ENCODE data around the gene SLC6A1.

The SLC6A1 gene

GRCh38 chr3:10976770-10977169, 15.8 kb upstream of the SLC6A1 start:
- Histone ChIP-seq H3K36me3 (ENCODE audit: control insufficient read depth, insufficient read depth, low read length) (no peaks in the 10 kb centered on the region), H3K27me3 (replicated peaks; ENCODE audit: control insufficient read depth, insufficient read depth, low read length) (no peaks in the 10 kb centered on the region), H3K4me3 (replicated peaks; ENCODE audit: low read depth, low read length) (no peak overlapping the region)
- DNase-seq (ENCODE audit: extremely low read depth, insufficient read length): no peak
- no peak for TF ChIP-seq CTCF (IDR thresholded peaks at IDR 0.05; ENCODE audit: insufficient read depth, low read length, poor library complexity, severe bottlenecking)

- no peak for TF ChIP-seq CTCF (IDR thresholded peaks at IDR 0.05; ENCODE audit: insufficient read depth, low read length, poor library complexity, severe bottlenecking)
- H3K4me3 ChIP-seq (replicated peaks; ENCODE audit: low read depth, low read length): no peak overlapping the region
- no peaks in the 10 kb centered on the region for H3K27me3 ChIP-seq (replicated peaks; ENCODE audit: control insufficient read depth, insufficient read depth, low read length)
- H3K36me3 ChIP-seq (ENCODE audit: control insufficient read depth, insufficient read depth, low read length): no peaks in the 10 kb centered on the region
- DNase-seq (ENCODE audit: extremely low read depth, insufficient read length): no peak
Measured at GRCh38 chr3:10977892-10978510, 14.5 kb upstream of the SLC6A1 start.

GRCh38 chr3:10978956-10979355, 13.6 kb upstream of the SLC6A1 start:
- H3K4me3 ChIP-seq (replicated peaks; ENCODE audit: low read depth, low read length): no peak overlapping the region
- DNase-seq (ENCODE audit: extremely low read depth, insufficient read length): no peak
- no peak for TF ChIP-seq CTCF (IDR thresholded peaks at IDR 0.05; ENCODE audit: insufficient read depth, low read length, poor library complexity, severe bottlenecking)
- H3K27me3 ChIP-seq (replicated peaks; ENCODE audit: control insufficient read depth, insufficient read depth, low read length): no peaks in the 10 kb centered on the region
- no peaks in the 10 kb centered on the region for H3K36me3 ChIP-seq (ENCODE audit: control insufficient read depth, insufficient read depth, low read length)

- H3K27me3 ChIP-seq (replicated peaks; ENCODE audit: control insufficient read depth, insufficient read depth, low read length): no peaks in the 10 kb centered on the region
- DNase-seq (ENCODE audit: extremely low read depth, insufficient read length): no peak
- no peak for TF ChIP-seq CTCF (IDR thresholded peaks at IDR 0.05; ENCODE audit: insufficient read depth, low read length, poor library complexity, severe bottlenecking)
- H3K36me3 ChIP-seq (ENCODE audit: control insufficient read depth, insufficient read depth, low read length): no peaks in the 10 kb centered on the region
- no peak overlapping the region for H3K4me3 ChIP-seq (replicated peaks; ENCODE audit: low read depth, low read length)
Measured at GRCh38 chr3:10980312-10980711, 12.2 kb upstream of the SLC6A1 start.

- no peak for DNase-seq (ENCODE audit: extremely low read depth, insufficient read length)
- H3K4me3 ChIP-seq (replicated peaks; ENCODE audit: low read depth, low read length): no peak overlapping the region
- no peaks in the 10 kb centered on the region for H3K27me3 ChIP-seq (replicated peaks; ENCODE audit: control insufficient read depth, insufficient read depth, low read length)
- H3K36me3 ChIP-seq (ENCODE audit: control insufficient read depth, insufficient read depth, low read length): no peaks in the 10 kb centered on the region
- TF ChIP-seq CTCF (IDR thresholded peaks at IDR 0.05; ENCODE audit: insufficient read depth, low read length, poor library complexity, severe bottlenecking): no peak
Measured at GRCh38 chr3:10981031-10981430, 11.5 kb upstream of the SLC6A1 start.

GRCh38 chr3:10981961-10982360, 10.6 kb upstream of the SLC6A1 start:
- no peak for DNase-seq (ENCODE audit: extremely low read depth, insufficient read length)
- Histone ChIP-seq H3K36me3 (ENCODE audit: control insufficient read depth, insufficient read depth, low read length) (no peaks in the 10 kb centered on the region), H3K4me3 (replicated peaks; ENCODE audit: low read depth, low read length) (no peak overlapping the region), H3K27me3 (replicated peaks; ENCODE audit: control insufficient read depth, insufficient read depth, low read length) (no peaks in the 10 kb centered on the region)
- no peak for TF ChIP-seq CTCF (IDR thresholded peaks at IDR 0.05; ENCODE audit: insufficient read depth, low read length, poor library complexity, severe bottlenecking)
